ENCODE results near the gene PDZD2.

DNA sequence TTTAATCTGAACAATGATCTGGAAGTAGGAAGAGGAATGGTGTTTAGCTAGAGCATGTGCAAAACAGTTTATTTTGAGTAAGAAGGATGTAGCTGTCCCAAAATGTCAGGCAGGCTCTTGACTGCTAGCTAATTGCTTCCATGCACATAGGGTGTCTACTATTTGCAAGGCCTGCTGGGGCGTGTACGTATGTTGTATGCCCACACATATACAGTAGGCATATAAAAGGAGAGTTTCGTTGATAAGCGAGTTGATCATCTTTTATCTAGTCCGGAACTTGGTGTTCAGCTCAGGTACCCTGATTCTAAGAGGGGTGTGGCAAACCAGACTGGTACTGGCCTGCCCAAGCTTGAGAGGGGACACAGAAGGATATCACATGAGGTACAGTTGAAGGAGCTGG lies 358.0 kb downstream of the PDZD2 start:
- TF ChIP-seq, protein P1, sequence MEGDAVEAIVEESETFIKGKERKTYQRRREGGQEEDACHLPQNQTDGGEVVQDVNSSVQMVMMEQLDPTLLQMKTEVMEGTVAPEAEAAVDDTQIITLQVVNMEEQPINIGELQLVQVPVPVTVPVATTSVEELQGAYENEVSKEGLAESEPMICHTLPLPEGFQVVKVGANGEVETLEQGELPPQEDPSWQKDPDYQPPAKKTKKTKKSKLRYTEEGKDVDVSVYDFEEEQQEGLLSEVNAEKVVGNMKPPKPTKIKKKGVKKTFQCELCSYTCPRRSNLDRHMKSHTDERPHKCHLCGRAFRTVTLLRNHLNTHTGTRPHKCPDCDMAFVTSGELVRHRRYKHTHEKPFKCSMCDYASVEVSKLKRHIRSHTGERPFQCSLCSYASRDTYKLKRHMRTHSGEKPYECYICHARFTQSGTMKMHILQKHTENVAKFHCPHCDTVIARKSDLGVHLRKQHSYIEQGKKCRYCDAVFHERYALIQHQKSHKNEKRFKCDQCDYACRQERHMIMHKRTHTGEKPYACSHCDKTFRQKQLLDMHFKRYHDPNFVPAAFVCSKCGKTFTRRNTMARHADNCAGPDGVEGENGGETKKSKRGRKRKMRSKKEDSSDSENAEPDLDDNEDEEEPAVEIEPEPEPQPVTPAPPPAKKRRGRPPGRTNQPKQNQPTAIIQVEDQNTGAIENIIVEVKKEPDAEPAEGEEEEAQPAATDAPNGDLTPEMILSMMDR (IDR thresholded peaks at IDR 0.05; ENCODE audit: poor library complexity, severe bottlenecking) = no peak
- TF ChIP-seq SMC3 (conservative IDR thresholded peaks at IDR 0.05; ENCODE audit: poor library complexity) (no peak), TAF1 (IDR thresholded peaks at IDR 0.05; ENCODE audit: low read depth) (no peak), EP300 (conservative IDR thresholded peaks at IDR 0.05; ENCODE audit: poor library complexity, severe bottlenecking) (no peak), EZH2 (IDR thresholded peaks at IDR 0.05; ENCODE audit: borderline replicate concordance, insufficient read depth, low read length, poor library complexity, severe bottlenecking) (no peak), RAD21 (conservative IDR thresholded peaks at IDR 0.05) (no peak)
